Measurements from ENCODE around the gene ISM2. TPM values are rescaled to one million over a fixed set of nuclear protein-coding genes. Genes with fewer than 3 reads are reported as not detected.
A peak's percentile ranks its signal among the peaks of the same experiment; 100 is the strongest.

ISM2 gene
- total RNA-seq, 1 donor from 2014 or later = not detected

- no peaks in the 10 kb centered on the region for H3K9me3 ChIP-seq (ENCODE audit: control insufficient read depth in 3 of 3, low read length in 3 of 3)
- H3K27ac ChIP-seq (ENCODE audit: low read depth, low read length) = no peak overlapping the region
- H3K4me1 ChIP-seq (ENCODE audit: control insufficient read depth in 3 of 3, insufficient read depth in 3 of 3, low read length in 3 of 3) = no peaks in the 10 kb centered on the region
- H3K27me3 ChIP-seq (ENCODE audit: control insufficient read depth in 3 of 3, insufficient read depth in 3 of 3, low read length in 3 of 3) = peaks cover 4 to 12% (median 7%) of the 10 kb centered on the region in 3 donors
- no peak overlapping the region for H3K9ac ChIP-seq (ENCODE audit: low read depth in 1 of 3, low read length in 3 of 3)
- H3K36me3 ChIP-seq (ENCODE audit: control insufficient read depth in 3 of 3, insufficient read depth in 3 of 3, low read length in 3 of 3) = peaks cover under 1 to 2% (median under 1%) of the 10 kb centered on the region in 3 donors
- H3K4me3 ChIP-seq (ENCODE audit: low read length in 3 of 3) = no peak overlapping the region
Observed at GRCh38 chr14:77474479-77475177, 24.0 kb downstream of the ISM2 start.

GRCh38 chr14:77473921-77474320, 24.7 kb downstream of the ISM2 start:
- Histone ChIP-seq H3K27me3 (ENCODE audit: control insufficient read depth in 3 of 3, insufficient read depth in 3 of 3, low read length in 3 of 3) (peaks cover 4 to 12% (median 7%) of the 10 kb centered on the region in 3 donors), H3K36me3 (ENCODE audit: control insufficient read depth in 3 of 3, insufficient read depth in 3 of 3, low read length in 3 of 3) (peaks cover 7 to 9% (median 8%) of the 10 kb centered on the region in 3 donors), H3K4me3 (ENCODE audit: low read length in 3 of 3) (no peak overlapping the region), H3K27ac (ENCODE audit: low read depth, low read length) (no peak overlapping the region), H3K9ac (ENCODE audit: low read depth in 1 of 3, low read length in 3 of 3) (no peak overlapping the region), H3K9me3 (ENCODE audit: control insufficient read depth in 3 of 3, low read length in 3 of 3) (no peaks in the 10 kb centered on the region), H3K4me1 (ENCODE audit: control insufficient read depth in 3 of 3, insufficient read depth in 3 of 3, low read length in 3 of 3) (no peaks in the 10 kb centered on the region)

- no peaks in the 10 kb centered on the region for H3K4me1 ChIP-seq (ENCODE audit: control insufficient read depth in 3 of 3, insufficient read depth in 3 of 3, low read length in 3 of 3)
- peaks cover 32 to 35% (median 34%) of the 10 kb centered on the region in 3 donors for H3K36me3 ChIP-seq (ENCODE audit: control insufficient read depth in 3 of 3, insufficient read depth in 3 of 3, low read length in 3 of 3)
- no peaks in the 10 kb centered on the region for H3K9me3 ChIP-seq (ENCODE audit: control insufficient read depth in 3 of 3, low read length in 3 of 3)
- H3K9ac ChIP-seq (ENCODE audit: low read depth in 1 of 3, low read length in 3 of 3) = no peak overlapping the region
- peaks cover 4 to 12% (median 5%) of the 10 kb centered on the region in 3 donors for H3K27me3 ChIP-seq (ENCODE audit: control insufficient read depth in 3 of 3, insufficient read depth in 3 of 3, low read length in 3 of 3)
- no peak overlapping the region for H3K4me3 ChIP-seq (ENCODE audit: low read length in 3 of 3)
- no peak overlapping the region for H3K27ac ChIP-seq (ENCODE audit: low read depth, low read length)
Observed at GRCh38 chr14:77470224-77470870, 28.3 kb downstream of the ISM2 start.

- H3K9me3 ChIP-seq (ENCODE audit: control insufficient read depth in 3 of 3, low read length in 3 of 3) = no peaks in the 10 kb centered on the region
- no peak overlapping the region for H3K9ac ChIP-seq (ENCODE audit: low read depth in 1 of 3, low read length in 3 of 3)
- H3K4me1 ChIP-seq (ENCODE audit: control insufficient read depth in 3 of 3, insufficient read depth in 3 of 3, low read length in 3 of 3) = no peaks in the 10 kb centered on the region
- no peak overlapping the region for H3K4me3 ChIP-seq (ENCODE audit: low read length in 3 of 3)
- peaks cover 38 to 43% (median 42%) of the 10 kb centered on the region in 3 donors for H3K36me3 ChIP-seq (ENCODE audit: control insufficient read depth in 3 of 3, insufficient read depth in 3 of 3, low read length in 3 of 3)
- H3K27me3 ChIP-seq (ENCODE audit: control insufficient read depth in 3 of 3, insufficient read depth in 3 of 3, low read length in 3 of 3) = peaks cover under 1 to 12% (median 2%) of the 10 kb centered on the region in 3 donors
- H3K27ac ChIP-seq (ENCODE audit: low read depth, low read length) = no peak overlapping the region
Observed at GRCh38 chr14:77469539-77469938, 29.1 kb downstream of the ISM2 start.

- Histone ChIP-seq H3K27me3 (ENCODE audit: control insufficient read depth in 3 of 3, insufficient read depth in 3 of 3, low read length in 3 of 3) (peaks cover 0 to 12% (median 0%) of the 10 kb centered on the region in 3 donors), H3K4me1 (ENCODE audit: control insufficient read depth in 3 of 3, insufficient read depth in 3 of 3, low read length in 3 of 3) (no peaks in the 10 kb centered on the region), H3K9ac (ENCODE audit: low read depth in 1 of 3, low read length in 3 of 3) (no peak overlapping the region), H3K9me3 (ENCODE audit: control insufficient read depth in 3 of 3, low read length in 3 of 3) (no peaks in the 10 kb centered on the region), H3K27ac (ENCODE audit: low read depth, low read length) (no peak overlapping the region), H3K4me3 (ENCODE audit: low read length in 3 of 3) (no peak overlapping the region), H3K36me3 (ENCODE audit: control insufficient read depth in 3 of 3, insufficient read depth in 3 of 3, low read length in 3 of 3) (peaks cover 43 to 47% (median 46%) of the 10 kb centered on the region in 3 donors)
Observed at GRCh38 chr14:77469067-77469505, 29.5 kb downstream of the ISM2 start.

DNA sequence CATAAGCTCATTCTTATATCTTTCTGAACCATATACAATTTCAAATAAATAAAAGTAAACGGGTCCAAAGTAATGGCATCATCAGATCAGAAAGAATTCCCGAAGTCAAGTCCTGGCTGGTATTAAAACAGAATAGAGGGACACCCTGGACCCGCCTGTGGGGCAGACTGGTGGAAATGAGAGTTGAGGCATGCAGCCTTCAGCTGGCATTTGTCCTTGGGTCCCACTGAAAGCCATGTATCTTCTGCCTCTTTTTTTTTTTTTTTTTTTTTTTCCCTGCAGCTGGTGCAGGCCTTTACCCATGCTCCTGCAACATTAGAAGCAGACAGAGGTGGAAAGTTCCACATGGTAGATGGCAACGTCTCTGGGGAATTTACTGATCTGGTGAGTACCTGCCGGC, 30.8 kb downstream of the ISM2 start:
- H3K36me3 ChIP-seq (ENCODE audit: control insufficient read depth in 3 of 3, insufficient read depth in 3 of 3, low read length in 3 of 3) = peaks cover 52 to 60% (median 56%) of the 10 kb centered on the region in 3 donors
- no peaks in the 10 kb centered on the region for H3K4me1 ChIP-seq (ENCODE audit: control insufficient read depth in 3 of 3, insufficient read depth in 3 of 3, low read length in 3 of 3)
- no peak overlapping the region for H3K4me3 ChIP-seq (ENCODE audit: low read length in 3 of 3)
- no peak overlapping the region for H3K27ac ChIP-seq (ENCODE audit: low read depth, low read length)
- peaks cover 0 to 3% (median 0%) of the 10 kb centered on the region in 3 donors for H3K27me3 ChIP-seq (ENCODE audit: control insufficient read depth in 3 of 3, insufficient read depth in 3 of 3, low read length in 3 of 3)
- H3K9ac ChIP-seq (ENCODE audit: low read depth in 1 of 3, low read length in 3 of 3) = no peak overlapping the region
- no peaks in the 10 kb centered on the region for H3K9me3 ChIP-seq (ENCODE audit: control insufficient read depth in 3 of 3, low read length in 3 of 3)

DNA sequence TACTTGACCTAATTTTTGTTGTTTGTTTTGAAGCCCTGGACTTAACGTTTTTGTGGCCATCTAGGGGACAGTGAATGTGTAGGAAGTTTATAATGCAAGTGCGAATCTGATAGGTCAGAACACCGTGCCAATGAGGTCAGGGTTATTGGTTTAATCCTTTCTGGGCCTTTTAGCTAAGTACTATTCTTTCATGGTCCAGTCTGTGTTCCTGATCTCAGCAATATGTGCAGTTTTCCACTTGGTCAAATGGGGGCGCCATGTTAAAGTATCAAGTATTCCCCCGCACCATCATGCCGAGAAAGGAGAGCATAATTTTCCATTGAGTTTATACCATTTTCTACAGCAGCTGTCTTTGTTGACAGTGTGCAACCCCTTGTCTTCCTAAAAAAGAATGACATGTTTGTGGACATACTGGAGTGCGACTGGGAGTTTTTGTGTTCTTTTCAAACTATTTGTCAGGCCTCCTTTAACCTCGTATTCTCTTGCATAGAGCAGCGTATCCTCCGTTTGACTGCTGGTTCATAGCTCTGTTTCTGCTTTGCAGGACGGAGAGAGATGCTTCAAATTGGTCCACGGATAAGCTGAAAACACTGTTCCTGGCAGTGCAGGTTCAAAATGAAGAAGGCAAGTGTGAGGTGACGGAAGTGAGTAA, 39.4 kb downstream of the ISM2 start:
- Histone ChIP-seq H3K4me1 (ENCODE audit: control insufficient read depth in 3 of 3, insufficient read depth in 3 of 3, low read length in 3 of 3) (peaks cover 10 to 27% (median 23%) of the 10 kb centered on the region in 3 donors), H3K36me3 (ENCODE audit: control insufficient read depth in 3 of 3, insufficient read depth in 3 of 3, low read length in 3 of 3) (peaks cover 34 to 40% (median 38%) of the 10 kb centered on the region in 3 donors), H3K27ac (ENCODE audit: low read depth, low read length) (peak overlapping the region; percentile 91), H3K4me3 (ENCODE audit: low read length in 3 of 3) (peak overlapping the region; percentile 97 to 100 (median 99)), H3K27me3 (ENCODE audit: control insufficient read depth in 3 of 3, insufficient read depth in 3 of 3, low read length in 3 of 3) (no peaks in the 10 kb centered on the region), H3K9me3 (ENCODE audit: control insufficient read depth in 3 of 3, low read length in 3 of 3) (no peaks in the 10 kb centered on the region), H3K9ac (ENCODE audit: low read depth in 1 of 3, low read length in 3 of 3) (peak overlapping the region; percentile 76 to 99 (median 94))

GRCh38 chr14:77458249-77458950, 40.2 kb downstream of the ISM2 start:
- Histone ChIP-seq H3K4me1 (ENCODE audit: control insufficient read depth in 3 of 3, insufficient read depth in 3 of 3, low read length in 3 of 3) (peaks cover 10 to 27% (median 23%) of the 10 kb centered on the region in 3 donors), H3K9me3 (ENCODE audit: control insufficient read depth in 3 of 3, low read length in 3 of 3) (no peaks in the 10 kb centered on the region), H3K9ac (ENCODE audit: low read depth in 1 of 3, low read length in 3 of 3) (peak overlapping the region; percentile 76 to 99 (median 94)), H3K4me3 (ENCODE audit: low read length in 3 of 3) (peak overlapping the region; percentile 97 to 100 (median 99)), H3K36me3 (ENCODE audit: control insufficient read depth in 3 of 3, insufficient read depth in 3 of 3, low read length in 3 of 3) (peaks cover 27 to 33% (median 32%) of the 10 kb centered on the region in 3 donors), H3K27me3 (ENCODE audit: control insufficient read depth in 3 of 3, insufficient read depth in 3 of 3, low read length in 3 of 3) (no peaks in the 10 kb centered on the region), H3K27ac (ENCODE audit: low read depth, low read length) (peak overlapping the region; percentile 91)

DNA sequence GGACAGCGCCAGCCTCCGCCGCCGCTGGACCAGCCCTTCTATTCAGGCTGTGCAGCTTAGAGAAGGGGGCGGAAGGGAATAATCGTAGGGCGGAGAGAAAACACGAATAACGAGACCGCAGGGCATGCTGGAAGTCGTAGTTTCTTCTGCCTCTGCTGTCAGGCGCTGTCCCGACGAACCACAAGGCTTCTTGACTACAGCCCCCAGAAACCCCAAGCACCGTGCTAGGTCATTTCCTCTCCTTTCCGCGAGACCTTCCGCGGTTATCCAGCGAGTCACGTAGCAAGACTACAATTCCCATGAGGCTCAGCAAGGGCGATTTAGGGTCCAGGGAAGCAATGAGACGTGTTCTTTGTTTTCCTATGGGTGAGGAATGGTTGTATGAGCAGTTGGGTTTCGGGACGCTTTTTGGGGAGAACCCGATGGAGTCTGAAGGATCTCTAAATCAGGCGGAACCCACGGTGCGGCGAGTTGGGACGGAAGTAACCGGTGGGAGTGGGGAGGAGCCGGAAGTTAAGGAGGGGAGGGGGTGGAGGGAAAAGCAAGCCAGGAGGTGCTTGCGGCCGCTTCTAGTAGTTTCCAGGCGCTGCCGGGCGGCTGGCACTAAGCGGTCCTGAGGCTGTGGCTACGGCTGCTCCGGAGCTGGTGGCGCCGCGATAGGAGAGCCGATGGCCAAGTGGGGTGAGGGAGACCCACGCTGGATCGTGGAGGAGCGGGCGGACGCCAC, 40.9 kb downstream of the ISM2 start, which contains the start of the genes AHSA1 and VIPAS39:
AHSA1 (plus strand) TSS at position 572 of the 727 bp plus-strand sequence; CDS start at position 669, 97 bp downstream.
VIPAS39 (minus strand) TSS at position 80 of the 727 bp plus-strand sequence. CDS start 3,499 bp downstream, outside the sequence.
- no peaks in the 10 kb centered on the region for H3K27me3 ChIP-seq (ENCODE audit: control insufficient read depth in 3 of 3, insufficient read depth in 3 of 3, low read length in 3 of 3)
- peaks cover 26 to 34% (median 33%) of the 10 kb centered on the region in 3 donors for H3K36me3 ChIP-seq (ENCODE audit: control insufficient read depth in 3 of 3, insufficient read depth in 3 of 3, low read length in 3 of 3)
- peak within 1 kb of the TSS; percentile 94 to 99 (median 96) for H3K9ac ChIP-seq (ENCODE audit: low read depth in 1 of 3, low read length in 3 of 3)
- peaks cover 10 to 27% (median 23%) of the 10 kb centered on the region in 3 donors for H3K4me1 ChIP-seq (ENCODE audit: control insufficient read depth in 3 of 3, insufficient read depth in 3 of 3, low read length in 3 of 3)
- no peaks in the 10 kb centered on the region for H3K9me3 ChIP-seq (ENCODE audit: control insufficient read depth in 3 of 3, low read length in 3 of 3)
- peak within 1 kb of the TSS; percentile 97 to 100 (median 99) for H3K4me3 ChIP-seq (ENCODE audit: low read length in 3 of 3)
- peak within 1 kb of the TSS; percentile 91 for H3K27ac ChIP-seq (ENCODE audit: low read depth, low read length)
